A172 (cell line): Measurements from ENCODE around the gene ARID1A. TPM values are rescaled to one million over a fixed set of nuclear protein-coding genes. Genes with fewer than 3 reads are reported as not detected.

ENCODE experiments used
- DNase-seq: peaks from one replicate; pipeline ENCODE4 v3.0.0-alpha.2; 2015; ENCODE audit warnings: low spot score
- total RNA-seq: library from RNA; depleted of rRNA; stranded (reverse); fragments of >200 nt; shearing (Covaris generic); gene quantifications from 2 replicates; pipeline ENCODE4 v1.2.3, GENCODE V29; 2014; rRNA removed

ARID1A gene
- total RNA-seq, 1 experiment from 2014 or later: 9.8 TPM

GRCh38 chr1:26827663-26828062, 131.8 kb downstream of the ARID1A start:
- no peak for DNase-seq

GRCh38 chr1:26828411-26828991, 132.7 kb downstream of the ARID1A start:
- DNase-seq: no peak

GRCh38 chr1:26829184-26829911, 133.5 kb downstream of the ARID1A start:
- no peak for DNase-seq

- no peak for DNase-seq
These were observed 135.2 kb downstream of the ARID1A start for GRCh38 chr1:26831059-26831458.

Other genes starting within 250 kb of the ARID1A start
- 470 and 477 TPM in 2 replicates for gene HMGN2, start 223.6 kb upstream of the ARID1A start, total RNA-seq
- 14.6 and 22.2 TPM in 2 replicates for gene RPS6KA1, start 166.3 kb upstream of the ARID1A start, total RNA-seq
- gene PIGV, start 91.9 kb downstream of the ARID1A start, total RNA-seq: 8.0 and 8.9 TPM in 2 replicates
- 15.0 and 32.4 TPM in 2 replicates for gene ZDHHC18, start 130.7 kb downstream of the ARID1A start, total RNA-seq
- 20.6 and 30.1 TPM in 2 replicates for gene SFN, start 167.1 kb downstream of the ARID1A start, total RNA-seq
- 6.0 and 6.8 TPM in 2 replicates for gene GPN2, start 194.3 kb downstream of the ARID1A start, total RNA-seq
- 5.0 and 5.9 TPM in 2 replicates for gene GPATCH3, start 204.5 kb downstream of the ARID1A start, total RNA-seq
- not detected in 2 replicates for gene NR0B2, start 218.0 kb downstream of the ARID1A start, total RNA-seq
- gene NUDC, start 225.7 kb downstream of the ARID1A start, total RNA-seq: 70.8 and 79.2 TPM in 2 replicates